Adipose tissue (tissue), 3 donors: ENCODE results near the gene LRRC74B. TPM values are rescaled to one million over a fixed set of nuclear protein-coding genes. Genes with fewer than 3 reads are reported as not detected.

Experiments used
- polyA plus RNA-seq, 3 donors: library from polyadenylated mRNA; stranded (reverse); fragments of 200-250 nt; gene quantifications; one replicate each; pipeline ENCODE4 v1.2.3, GENCODE V29; 2013
- donor health status: healthy with polysubstance abuse.
- donor health status: Bipolar disorder and iron deficiency.
- donor health status: healthy.

LRRC74B gene
- polyA plus RNA-seq, 3 donors = not detected

Other genes with a start within 250 kb of the LRRC74B start
- gene PI4KA, start 187.1 kb upstream of the LRRC74B start, polyA plus RNA-seq = 10 to 100 TPM; 18.4 to 34.6 (median 33.5) TPM
- gene SNAP29, start 186.9 kb upstream of the LRRC74B start, polyA plus RNA-seq = 10 to 100 TPM in 2 of 3 donors, 1 to 10 TPM in 1; 9.5 to 18.4 (median 13.4) TPM
- 10 to 100 TPM; 10.7 to 19.8 (median 16.2) TPM for gene CRKL, start 128.5 kb upstream of the LRRC74B start, polyA plus RNA-seq
- under 1 TPM; 0.68 to 0.87 (median 0.79) TPM for gene AIFM3, start 78.7 kb upstream of the LRRC74B start, polyA plus RNA-seq
- gene LZTR1, start 63.6 kb upstream of the LRRC74B start, polyA plus RNA-seq = 10 to 100 TPM; 19.9 to 38.3 (median 37.0) TPM
- gene THAP7, start 43.8 kb upstream of the LRRC74B start, polyA plus RNA-seq = 10 to 100 TPM; 19.4 to 25.4 (median 24.4) TPM
- gene P2RX6, start 30.8 kb upstream of the LRRC74B start, polyA plus RNA-seq = under 1 TPM; 0.16 to 0.79 (median 0.17) TPM
- gene SLC7A4, start 13.4 kb upstream of the LRRC74B start, polyA plus RNA-seq = under 1 TPM; 0.25 to 0.49 (median 0.34) TPM